ENCODE measurements around the gene RFWD3.
A peak's percentile ranks its signal among the peaks of the same experiment; 100 is the strongest.
"Not testable (repeated sequence)": the region's sequence is repeated elsewhere in the genome, so short reads cannot be mapped to it uniquely, and the experiment has no call there.

The RFWD3 gene

DNA sequence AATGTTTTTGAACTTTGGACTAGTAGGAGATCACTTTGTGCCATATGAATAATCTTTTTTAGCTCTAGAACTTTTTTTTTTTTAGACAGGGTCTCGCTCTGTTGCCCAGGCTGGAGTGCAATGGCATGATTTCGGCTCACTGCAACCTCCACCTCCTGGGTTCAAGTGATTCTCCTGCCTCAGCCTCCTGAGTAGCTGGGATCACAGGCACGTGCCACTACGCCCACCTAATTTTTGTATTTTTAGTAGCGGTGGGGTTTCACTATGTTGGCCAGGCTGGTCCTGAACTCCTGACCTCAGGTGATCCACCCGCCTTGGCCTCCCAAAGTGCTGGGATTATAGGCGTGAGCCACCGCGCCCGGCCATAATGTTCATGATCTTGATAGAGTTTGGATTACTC, 2.2 kb upstream of the RFWD3 start:
- not testable (repeated sequence) for H3K9me3 ChIP-seq (ENCODE audit: control insufficient read depth in 5 of 5, low read length in 5 of 5); H3K27ac ChIP-seq (ENCODE audit: low read depth, low read length); H3K27me3 ChIP-seq (ENCODE audit: control insufficient read depth in 5 of 5, insufficient read depth in 4 of 5, low read length in 5 of 5); H3K4me3 ChIP-seq (ENCODE audit: low read depth in 1 of 5, low read length in 5 of 5); H3K9ac ChIP-seq (ENCODE audit: low read length in 5 of 5)
- Histone ChIP-seq H3K36me3 (ENCODE audit: control insufficient read depth in 5 of 5, insufficient read depth in 5 of 5, low read length in 5 of 5) (peaks cover 11 to 35% (median 31%) of the 10 kb centered on the region in 5 donors), H3K4me1 (ENCODE audit: control insufficient read depth in 5 of 5, insufficient read depth in 5 of 5, low read length in 5 of 5) (peaks cover 0 to 22% (median 16%) of the 10 kb centered on the region in 5 donors)

DNA sequence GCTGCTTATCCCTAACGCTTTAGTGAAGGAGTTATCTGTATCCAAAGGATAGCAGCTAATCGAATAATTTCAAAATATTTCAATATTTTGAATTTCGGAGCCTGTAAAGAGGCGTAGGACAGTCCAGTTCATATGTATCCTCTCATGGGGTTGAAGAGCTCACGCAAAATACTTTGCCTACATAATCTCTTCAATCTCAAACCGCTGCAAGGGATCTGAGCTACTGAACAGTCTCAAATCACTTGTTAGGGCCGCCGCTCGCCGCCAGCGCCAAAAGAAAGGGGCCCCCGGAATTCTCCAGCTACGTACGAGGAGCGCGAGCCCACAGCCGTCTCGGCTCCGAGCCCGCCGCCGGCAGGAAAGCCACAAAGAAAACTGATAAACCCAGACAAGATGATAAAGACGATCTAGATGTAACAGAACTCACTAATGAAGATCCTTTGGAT, 601 bp upstream of the RFWD3 start:
- Histone ChIP-seq H3K4me1 (ENCODE audit: control insufficient read depth in 5 of 5, insufficient read depth in 5 of 5, low read length in 5 of 5) (peaks cover 0 to 22% (median 16%) of the 10 kb centered on the region in 5 donors), H3K27me3 (ENCODE audit: control insufficient read depth in 5 of 5, insufficient read depth in 4 of 5, low read length in 5 of 5) (no peaks in the 10 kb centered on the region), H3K9ac (ENCODE audit: low read length in 5 of 5) (peak overlapping the region in 4 of 5 donors; percentile 72 to 76 (median 75)), H3K4me3 (ENCODE audit: low read depth in 1 of 5, low read length in 5 of 5) (peak overlapping the region; percentile 76 to 94 (median 90)), H3K27ac (ENCODE audit: low read depth, low read length) (peak overlapping the region; percentile 27), H3K36me3 (ENCODE audit: control insufficient read depth in 5 of 5, insufficient read depth in 5 of 5, low read length in 5 of 5) (peaks cover 11 to 33% (median 30%) of the 10 kb centered on the region in 5 donors), H3K9me3 (ENCODE audit: control insufficient read depth in 5 of 5, low read length in 5 of 5) (no peaks in the 10 kb centered on the region)

DNA sequence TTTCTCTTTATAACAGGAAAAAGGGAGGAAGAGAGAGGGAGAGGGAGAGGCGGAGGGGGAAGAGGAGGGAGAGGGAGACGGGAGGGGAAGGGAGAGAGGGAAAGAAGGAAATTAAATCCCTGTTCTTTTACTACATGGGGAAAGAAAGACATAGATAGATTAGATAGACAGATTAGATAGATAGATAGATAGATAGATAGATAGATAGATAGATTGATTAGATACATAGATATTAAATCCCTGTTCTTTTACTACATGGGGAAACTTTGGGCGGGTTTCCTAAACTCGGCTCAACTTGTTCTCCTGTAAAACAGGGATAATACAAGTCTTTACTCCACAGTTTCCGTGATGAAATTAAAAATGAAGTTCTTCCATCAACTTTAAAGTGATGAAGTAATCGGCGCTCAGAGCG, 661 bp downstream of the RFWD3 start:
- H3K27me3 ChIP-seq (ENCODE audit: control insufficient read depth in 5 of 5, insufficient read depth in 4 of 5, low read length in 5 of 5), result no peaks in the 10 kb centered on the region
- H3K4me3 ChIP-seq (ENCODE audit: low read depth in 1 of 5, low read length in 5 of 5), result peak overlapping the region; percentile 67 to 97 (median 94)
- peak overlapping the region in 4 of 5 donors; percentile 87 to 97 (median 94) for H3K9ac ChIP-seq (ENCODE audit: low read length in 5 of 5)
- H3K27ac ChIP-seq (ENCODE audit: low read depth, low read length), result peak overlapping the region; percentile 46
- H3K4me1 ChIP-seq (ENCODE audit: control insufficient read depth in 5 of 5, insufficient read depth in 5 of 5, low read length in 5 of 5), result peaks cover 0 to 22% (median 16%) of the 10 kb centered on the region in 5 donors
- peaks cover 5 to 30% (median 25%) of the 10 kb centered on the region in 5 donors for H3K36me3 ChIP-seq (ENCODE audit: control insufficient read depth in 5 of 5, insufficient read depth in 5 of 5, low read length in 5 of 5)
- H3K9me3 ChIP-seq (ENCODE audit: control insufficient read depth in 5 of 5, low read length in 5 of 5), result no peaks in the 10 kb centered on the region

DNA sequence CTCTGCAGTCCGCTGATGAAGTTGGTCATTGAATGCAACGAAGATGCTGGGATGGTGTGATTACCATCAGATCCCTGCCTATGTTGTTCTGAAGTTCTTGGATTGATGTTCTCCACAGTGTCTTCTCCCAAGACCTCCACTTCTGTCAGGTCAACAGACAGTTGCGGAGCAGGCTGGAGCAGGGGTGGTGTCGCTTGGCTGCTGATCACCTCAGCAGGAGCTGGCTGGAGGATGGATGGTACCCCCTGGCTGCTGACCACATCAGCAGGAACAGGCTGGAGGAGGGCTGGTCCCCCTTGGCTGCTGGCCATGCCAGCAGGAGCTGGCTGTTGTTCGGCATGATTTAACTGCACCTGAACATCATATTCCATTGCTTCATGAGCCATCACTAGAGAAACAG, 5.6 kb downstream of the RFWD3 start:
- no peaks in the 10 kb centered on the region for H3K27me3 ChIP-seq (ENCODE audit: control insufficient read depth in 5 of 5, insufficient read depth in 4 of 5, low read length in 5 of 5)

DNA sequence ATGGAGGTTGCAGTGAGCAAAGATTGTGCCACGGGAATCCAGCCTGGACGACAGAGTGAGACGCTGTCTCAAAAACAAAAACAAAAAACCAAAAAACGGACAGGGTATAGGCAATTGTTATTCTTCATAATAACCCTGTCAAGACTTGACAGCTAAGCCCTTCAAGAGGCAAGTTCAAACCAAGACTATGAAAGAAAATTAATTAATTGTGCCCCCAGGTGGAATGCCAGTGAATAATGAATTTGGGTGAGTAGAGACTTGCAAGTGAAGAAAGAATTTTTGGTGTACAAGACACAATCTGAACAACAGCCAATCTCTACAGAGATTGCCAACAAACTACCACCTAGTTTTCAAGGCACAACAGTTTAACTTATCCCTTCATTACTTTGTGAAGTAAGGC, 6.3 kb downstream of the RFWD3 start:
- Histone ChIP-seq H3K9me3 (ENCODE audit: control insufficient read depth in 5 of 5, low read length in 5 of 5) (no peaks in the 10 kb centered on the region), H3K4me1 (ENCODE audit: control insufficient read depth in 5 of 5, insufficient read depth in 5 of 5, low read length in 5 of 5) (peaks cover 0 to 14% (median 6%) of the 10 kb centered on the region in 5 donors), H3K27ac (ENCODE audit: low read depth, low read length) (no peak overlapping the region), H3K9ac (ENCODE audit: low read length in 5 of 5) (no peak overlapping the region), H3K27me3 (ENCODE audit: control insufficient read depth in 5 of 5, insufficient read depth in 4 of 5, low read length in 5 of 5) (no peaks in the 10 kb centered on the region), H3K36me3 (ENCODE audit: control insufficient read depth in 5 of 5, insufficient read depth in 5 of 5, low read length in 5 of 5) (peaks cover 11 to 58% (median 53%) of the 10 kb centered on the region in 5 donors), H3K4me3 (ENCODE audit: low read depth in 1 of 5, low read length in 5 of 5) (no peak overlapping the region)

More for the DNA sequence above, 5.6 kb downstream of the RFWD3 start:
- no peak overlapping the region for H3K27ac ChIP-seq (ENCODE audit: low read depth, low read length)
- no peak overlapping the region for H3K4me3 ChIP-seq (ENCODE audit: low read depth in 1 of 5, low read length in 5 of 5)
- no peaks in the 10 kb centered on the region for H3K9me3 ChIP-seq (ENCODE audit: control insufficient read depth in 5 of 5, low read length in 5 of 5)
- H3K4me1 ChIP-seq (ENCODE audit: control insufficient read depth in 5 of 5, insufficient read depth in 5 of 5, low read length in 5 of 5), result peaks cover 0 to 21% (median 10%) of the 10 kb centered on the region in 5 donors
- peak overlapping the region in 1 of 5 donors; percentile 14 for H3K9ac ChIP-seq (ENCODE audit: low read length in 5 of 5)
- peaks cover 11 to 58% (median 53%) of the 10 kb centered on the region in 5 donors for H3K36me3 ChIP-seq (ENCODE audit: control insufficient read depth in 5 of 5, insufficient read depth in 5 of 5, low read length in 5 of 5)

DNA sequence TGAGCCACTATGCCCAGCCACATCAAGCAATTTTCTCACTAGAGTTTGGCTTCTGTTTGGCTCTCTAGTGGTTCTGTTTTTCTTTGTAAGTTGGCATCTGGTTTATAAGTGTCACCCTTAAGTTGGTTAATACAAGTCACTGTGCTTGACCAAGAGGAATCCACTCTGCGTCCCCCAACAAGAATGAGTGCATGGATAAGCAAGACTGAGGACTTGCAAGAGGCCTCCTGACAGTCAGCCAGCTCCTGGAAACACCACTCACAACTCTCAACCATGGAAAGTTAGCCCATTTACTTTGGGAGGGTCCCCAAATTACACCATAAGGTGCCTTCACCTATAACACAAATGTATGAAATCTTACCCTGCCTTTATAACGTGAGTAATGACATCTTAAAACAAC, 7.6 kb downstream of the RFWD3 start:
- Histone ChIP-seq H3K9ac (ENCODE audit: low read length in 5 of 5) (no peak overlapping the region), H3K4me3 (ENCODE audit: low read depth in 1 of 5, low read length in 5 of 5) (no peak overlapping the region), H3K27me3 (ENCODE audit: control insufficient read depth in 5 of 5, insufficient read depth in 4 of 5, low read length in 5 of 5) (no peaks in the 10 kb centered on the region), H3K36me3 (ENCODE audit: control insufficient read depth in 5 of 5, insufficient read depth in 5 of 5, low read length in 5 of 5) (peaks cover 11 to 52% (median 48%) of the 10 kb centered on the region in 5 donors), H3K27ac (ENCODE audit: low read depth, low read length) (no peak overlapping the region), H3K9me3 (ENCODE audit: control insufficient read depth in 5 of 5, low read length in 5 of 5) (no peaks in the 10 kb centered on the region), H3K4me1 (ENCODE audit: control insufficient read depth in 5 of 5, insufficient read depth in 5 of 5, low read length in 5 of 5) (peaks cover 0 to 13% (median 2%) of the 10 kb centered on the region in 5 donors)

DNA sequence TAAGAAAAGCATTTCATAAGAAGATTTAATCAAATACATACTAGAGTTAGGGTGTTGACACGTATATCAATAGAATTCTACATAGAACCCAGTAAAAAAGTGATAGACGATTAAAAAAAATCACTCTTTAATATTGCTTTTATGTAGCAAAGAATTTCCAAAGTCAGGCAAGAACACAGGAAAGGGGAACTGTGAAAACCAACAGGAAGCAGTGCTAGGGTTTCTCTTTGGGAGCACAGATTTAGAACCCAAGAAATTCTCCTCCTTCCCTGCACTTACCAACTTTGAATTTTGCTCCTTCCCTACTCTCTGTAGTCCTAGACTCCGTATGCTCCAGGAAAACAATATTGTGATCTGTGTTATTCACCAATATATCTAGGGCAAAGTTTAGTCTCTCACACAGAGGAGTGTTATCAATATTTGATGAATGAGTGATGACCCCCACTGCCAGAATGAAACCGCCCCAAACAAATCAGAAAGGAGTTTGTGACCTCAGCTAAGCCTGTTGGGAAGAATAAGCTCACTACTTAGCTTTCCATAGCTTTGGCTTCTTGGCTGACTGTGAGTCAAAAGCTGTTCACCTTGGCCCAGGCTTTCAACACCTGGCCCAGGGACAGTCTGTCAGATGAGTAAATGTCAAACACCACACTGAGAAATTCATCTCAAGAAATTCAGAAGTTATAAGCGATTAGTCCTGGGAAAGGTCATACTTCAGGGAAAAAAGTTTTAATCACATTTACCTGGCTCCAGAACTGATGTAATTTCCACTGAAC, 8.6 kb downstream of the RFWD3 start:
- no peak overlapping the region for H3K4me3 ChIP-seq (ENCODE audit: low read depth in 1 of 5, low read length in 5 of 5)
- peak overlapping the region; percentile 16 for H3K27ac ChIP-seq (ENCODE audit: low read depth, low read length)
- H3K27me3 ChIP-seq (ENCODE audit: control insufficient read depth in 5 of 5, insufficient read depth in 4 of 5, low read length in 5 of 5), result no peaks in the 10 kb centered on the region
- no peaks in the 10 kb centered on the region for H3K9me3 ChIP-seq (ENCODE audit: control insufficient read depth in 5 of 5, low read length in 5 of 5)
- no peak overlapping the region for H3K9ac ChIP-seq (ENCODE audit: low read length in 5 of 5)
- peaks cover 0 to 13% (median 2%) of the 10 kb centered on the region in 5 donors for H3K4me1 ChIP-seq (ENCODE audit: control insufficient read depth in 5 of 5, insufficient read depth in 5 of 5, low read length in 5 of 5)
- H3K36me3 ChIP-seq (ENCODE audit: control insufficient read depth in 5 of 5, insufficient read depth in 5 of 5, low read length in 5 of 5), result peaks cover 11 to 42% (median 39%) of the 10 kb centered on the region in 5 donors

DNA sequence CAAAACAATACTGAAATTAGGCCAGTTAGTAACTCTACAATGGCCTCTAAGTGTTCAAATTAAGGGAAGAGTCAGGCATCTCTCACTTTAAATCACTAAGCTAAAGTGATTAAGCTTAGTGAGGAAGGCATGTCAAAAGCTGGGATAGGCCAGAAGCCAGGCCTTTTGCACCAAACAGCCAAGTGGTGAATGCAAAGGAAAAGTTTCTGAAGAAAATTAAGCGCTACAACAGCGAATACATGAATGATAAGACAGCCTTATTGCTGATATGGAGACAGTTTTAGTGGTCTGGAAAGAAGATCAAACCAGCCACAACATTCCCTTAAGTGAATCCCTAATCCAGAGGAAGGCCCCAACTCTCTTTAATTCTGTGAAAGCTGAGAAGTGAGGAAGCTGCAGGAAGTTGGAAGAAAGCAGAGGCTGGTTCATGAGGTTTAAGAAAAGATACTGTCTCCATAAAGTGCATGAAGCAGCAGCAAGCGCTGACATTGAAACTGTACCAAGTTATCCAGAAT, 12.1 kb downstream of the RFWD3 start:
- H3K36me3 ChIP-seq (ENCODE audit: control insufficient read depth in 5 of 5, insufficient read depth in 5 of 5, low read length in 5 of 5), result peaks cover 8 to 36% (median 32%) of the 10 kb centered on the region in 5 donors

DNA sequence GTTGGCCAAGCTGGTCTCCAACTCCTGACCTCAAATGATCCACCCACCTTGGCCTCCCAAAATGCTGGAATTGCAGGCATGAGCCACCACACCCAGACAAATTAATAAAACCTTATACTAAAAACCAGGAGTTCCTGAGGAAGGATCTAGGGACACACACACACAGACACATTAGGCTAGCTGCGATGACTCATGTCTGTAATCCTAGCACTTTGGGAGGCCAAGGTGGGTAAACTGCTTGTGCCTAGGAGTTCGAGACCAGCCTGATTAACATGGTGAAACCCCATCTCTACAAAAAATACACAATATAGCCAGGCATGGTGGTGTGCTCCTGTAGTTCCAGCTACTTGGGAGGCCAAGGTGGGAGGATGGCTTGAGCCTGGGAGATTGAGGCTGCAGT, 13.8 kb downstream of the RFWD3 start:
- H3K4me3 ChIP-seq (ENCODE audit: low read depth in 1 of 5, low read length in 5 of 5); H3K9me3 ChIP-seq (ENCODE audit: control insufficient read depth in 5 of 5, low read length in 5 of 5); H3K4me1 ChIP-seq (ENCODE audit: control insufficient read depth in 5 of 5, insufficient read depth in 5 of 5, low read length in 5 of 5); H3K27ac ChIP-seq (ENCODE audit: low read depth, low read length); H3K9ac ChIP-seq (ENCODE audit: low read length in 5 of 5); H3K27me3 ChIP-seq (ENCODE audit: control insufficient read depth in 5 of 5, insufficient read depth in 4 of 5, low read length in 5 of 5): not testable (repeated sequence)
- peaks cover 15 to 40% (median 27%) of the 10 kb centered on the region in 5 donors for H3K36me3 ChIP-seq (ENCODE audit: control insufficient read depth in 5 of 5, insufficient read depth in 5 of 5, low read length in 5 of 5)

More for the DNA sequence above, 12.1 kb downstream of the RFWD3 start:
- Histone ChIP-seq H3K27me3 (ENCODE audit: control insufficient read depth in 5 of 5, insufficient read depth in 4 of 5, low read length in 5 of 5) (no peaks in the 10 kb centered on the region), H3K9ac (ENCODE audit: low read length in 5 of 5) (no peak overlapping the region), H3K9me3 (ENCODE audit: control insufficient read depth in 5 of 5, low read length in 5 of 5) (no peaks in the 10 kb centered on the region), H3K27ac (ENCODE audit: low read depth, low read length) (no peak overlapping the region), H3K4me1 (ENCODE audit: control insufficient read depth in 5 of 5, insufficient read depth in 5 of 5, low read length in 5 of 5) (peaks cover 0 to 13% (median 2%) of the 10 kb centered on the region in 5 donors), H3K4me3 (ENCODE audit: low read depth in 1 of 5, low read length in 5 of 5) (no peak overlapping the region)

DNA sequence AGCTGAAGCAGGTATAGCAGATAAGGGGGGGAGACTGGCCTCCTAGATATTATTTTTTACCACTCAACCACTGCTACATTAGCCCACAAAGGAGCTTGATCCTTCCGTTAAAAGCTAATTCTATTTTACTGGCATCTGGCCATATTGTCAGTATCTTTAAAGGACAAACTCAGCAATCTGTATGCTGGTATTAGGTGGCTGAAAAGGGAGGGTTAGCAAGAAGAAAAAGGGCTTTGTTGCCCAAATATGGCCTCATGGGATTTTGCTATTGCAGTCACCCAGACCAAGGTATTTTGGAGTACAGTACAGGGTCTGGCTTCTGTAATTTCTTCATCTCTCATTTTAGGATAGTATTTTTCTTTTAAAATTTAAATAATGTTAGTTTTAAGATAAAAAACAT, 14.4 kb downstream of the RFWD3 start:
- peaks cover 0 to 3% (median 0%) of the 10 kb centered on the region in 5 donors for H3K4me1 ChIP-seq (ENCODE audit: control insufficient read depth in 5 of 5, insufficient read depth in 5 of 5, low read length in 5 of 5)
- no peaks in the 10 kb centered on the region for H3K9me3 ChIP-seq (ENCODE audit: control insufficient read depth in 5 of 5, low read length in 5 of 5)
- H3K36me3 ChIP-seq (ENCODE audit: control insufficient read depth in 5 of 5, insufficient read depth in 5 of 5, low read length in 5 of 5), result peaks cover 15 to 40% (median 27%) of the 10 kb centered on the region in 5 donors
- no peaks in the 10 kb centered on the region for H3K27me3 ChIP-seq (ENCODE audit: control insufficient read depth in 5 of 5, insufficient read depth in 4 of 5, low read length in 5 of 5)
- H3K27ac ChIP-seq (ENCODE audit: low read depth, low read length), result no peak overlapping the region
- H3K9ac ChIP-seq (ENCODE audit: low read length in 5 of 5), result no peak overlapping the region
- H3K4me3 ChIP-seq (ENCODE audit: low read depth in 1 of 5, low read length in 5 of 5), result no peak overlapping the region

All from subcutaneous abdominal adipose tissue (tissue), 5 donors.